Activated CD8-positive, alpha-beta memory T cell treated with anti-CD3 and anti-CD28 coated beads, Interleukin-2, amount 50 U/mL, for 1 hour (primary cell): ENCODE results near the gene SLIT1.

Experiments used
- DNase-seq: peaks from one replicate; pipeline ENCODE4 v3.0.0-alpha.2; 2020; ENCODE audit errors: extremely low read depth

SLIT1 gene

GRCh38 chr10:97024168-97025073 is 161.3 kb downstream of the SLIT1 start:
- no peak for DNase-seq

GRCh38 chr10:97023401-97024167 is 162.2 kb downstream of the SLIT1 start:
- no peak for DNase-seq

GRCh38 chr10:97022616-97023015 is 163.1 kb downstream of the SLIT1 start:
- no peak for DNase-seq

GRCh38 chr10:97020452-97021400 is 165.0 kb downstream of the SLIT1 start:
- DNase-seq: no peak

GRCh38 chr10:97019213-97019844 is 166.4 kb downstream of the SLIT1 start:
- no peak for DNase-seq

- DNase-seq: no peak
Observed at GRCh38 chr10:97018251-97019212, 167.2 kb downstream of the SLIT1 start.

GRCh38 chr10:97017474-97017903 is 168.3 kb downstream of the SLIT1 start:
- no peak for DNase-seq

GRCh38 chr10:97016728-97017473 is 168.9 kb downstream of the SLIT1 start:
- no peak for DNase-seq

- no peak for DNase-seq
Observed at GRCh38 chr10:97015240-97015639, 170.5 kb downstream of the SLIT1 start.

GRCh38 chr10:97013983-97014382 is 171.8 kb downstream of the SLIT1 start:
- DNase-seq: no peak

- no peak for DNase-seq
Observed at GRCh38 chr10:97013568-97013967, 172.2 kb downstream of the SLIT1 start.

GRCh38 chr10:97012470-97012869 is 173.3 kb downstream of the SLIT1 start:
- DNase-seq: no peak

GRCh38 chr10:97011397-97011796 is 174.4 kb downstream of the SLIT1 start:
- DNase-seq: no peak

- no peak for DNase-seq
Observed at GRCh38 chr10:97010695-97011206, 175.0 kb downstream of the SLIT1 start.

GRCh38 chr10:97007417-97007816 is 178.3 kb downstream of the SLIT1 start:
- DNase-seq: no peak

- DNase-seq: no peak
Observed at GRCh38 chr10:97006364-97006763, 179.4 kb downstream of the SLIT1 start.

GRCh38 chr10:97005349-97005748 is 180.4 kb downstream of the SLIT1 start:
- DNase-seq: no peak

GRCh38 chr10:97004591-97004990 is 181.2 kb downstream of the SLIT1 start:
- DNase-seq: no peak

- DNase-seq: no peak
Observed at GRCh38 chr10:97003804-97004201, 182.0 kb downstream of the SLIT1 start.
